Calu3 (cell line): ENCODE measurements around the gene EXOC2. TPM values are rescaled to one million over a fixed set of nuclear protein-coding genes. Genes with fewer than 3 reads are reported as not detected.

Experiments
- BruUV-seq: library from RNA; stranded (reverse); fragments of 400-500 nt; replicated peaks from 2 replicates; lab custom pipeline; 2021; lab: Mats Ljungman, UMichigan
- CTCF ChIA-PET: fragments of 300-600 bp; sonication (Branson Sonifier 250); formaldehyde crosslinking; loops from one replicate; lab custom pipeline; 2022; ENCODE audit warnings: antibody characterized with exemption; lab: Charles Lee
- DNase-seq: peaks from one replicate; pipeline ENCODE4 v3.0.0; 2022
- H3K27ac Mint-ChIP-seq: one replicate; pipeline ENCODE4 v1.8.0; 2022; ENCODE audit warnings: mixed read lengths; ENCODE audit not compliant: unreplicated experiment
- H3K27me3 Mint-ChIP-seq: one replicate; pipeline ENCODE4 v1.8.0; 2022; ENCODE audit warnings: mixed read lengths; ENCODE audit not compliant: unreplicated experiment
- H3K36me3 Mint-ChIP-seq: one replicate; pipeline ENCODE4 v1.8.0; 2022; ENCODE audit warnings: mild to moderate bottlenecking, moderate library complexity, mixed read lengths; ENCODE audit not compliant: insufficient read depth, unreplicated experiment
- H3K4me1 Mint-ChIP-seq: one replicate; pipeline ENCODE4 v1.8.0; 2022; ENCODE audit warnings: mild to moderate bottlenecking, low read depth, mixed read lengths; ENCODE audit not compliant: unreplicated experiment
- H3K4me3 Mint-ChIP-seq: one replicate; pipeline ENCODE4 v1.8.0; 2022; ENCODE audit warnings: mild to moderate bottlenecking, low read depth, moderate library complexity, mixed read lengths; ENCODE audit not compliant: unreplicated experiment
- H3K9me3 Mint-ChIP-seq: one replicate; pipeline ENCODE4 v1.8.0; 2022; ENCODE audit warnings: low read depth, mixed read lengths; ENCODE audit not compliant: unreplicated experiment
- CTCF ChIP-seq: fragments of 200-600 bp; IDR thresholded peaks from one replicate; pipeline ENCODE4 v1.8.0; 2022; ENCODE audit warnings: antibody characterized with exemption; ENCODE audit not compliant: unreplicated experiment
- intact Hi-C: fragments of 100-400 bp; cut with micrococcal nuclease; formaldehyde crosslinking; loops from one replicate; pipeline ENCODE4 v1.10.0; 2022; ENCODE audit not compliant: unreplicated experiment
- total RNA-seq: library from RNA; stranded (reverse); gene quantifications from 2 replicates; pipeline ENCODE4 v1.2.3, GENCODE V29; 2022

The EXOC2 gene
- total RNA-seq, 1 experiment from 2014 or later = 13.2 TPM

- no peaks in the 10 kb centered on the region for H3K9me3 Mint-ChIP-seq
- CTCF ChIA-PET = no interaction called here
- H3K27me3 Mint-ChIP-seq = peaks cover 38% of the 10 kb centered on the region
- no peak overlapping the region for H3K4me3 Mint-ChIP-seq
- no peaks in the 10 kb centered on the region for H3K4me1 Mint-ChIP-seq
- H3K27ac Mint-ChIP-seq = no peak overlapping the region
- intact Hi-C loops = no loop called here
- no TSS peak for BruUV-seq
- no peaks in the 10 kb centered on the region for H3K36me3 Mint-ChIP-seq
- TF ChIP-seq CTCF = no peak
- DNase-seq = no peak
Observed at GRCh38 chr6:705047-705446, 12.1 kb upstream of the EXOC2 start.

DNA sequence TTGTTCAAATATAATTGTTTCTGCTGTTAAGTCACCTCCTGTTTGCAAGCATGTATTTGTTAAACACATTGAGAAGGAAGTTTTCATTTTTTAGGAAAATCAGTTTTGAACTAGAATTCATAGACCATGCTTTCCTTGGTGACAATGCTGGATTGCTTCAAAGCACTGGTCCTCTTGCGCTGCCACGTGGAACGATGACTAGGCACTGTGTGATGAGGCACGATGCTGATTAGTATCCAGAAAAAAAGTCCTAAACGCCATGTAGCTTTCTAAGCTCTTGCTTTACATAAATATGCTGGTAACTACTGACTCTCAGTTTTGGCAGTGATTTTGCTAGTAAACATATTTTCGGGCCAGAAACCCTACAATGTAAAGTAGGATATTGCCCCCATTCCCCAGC, 11.1 kb upstream of the EXOC2 start:
- CTCF ChIA-PET = no interaction called here
- Mint-ChIP-seq H3K4me1 (no peaks in the 10 kb centered on the region), H3K36me3 (no peaks in the 10 kb centered on the region), H3K27ac (no peak overlapping the region), H3K27me3 (peaks cover 38% of the 10 kb centered on the region), H3K4me3 (no peak overlapping the region), H3K9me3 (no peaks in the 10 kb centered on the region)
- intact Hi-C loops = no loop called here
- no peak for TF ChIP-seq CTCF
- no TSS peak for BruUV-seq
- no peak for DNase-seq

DNA sequence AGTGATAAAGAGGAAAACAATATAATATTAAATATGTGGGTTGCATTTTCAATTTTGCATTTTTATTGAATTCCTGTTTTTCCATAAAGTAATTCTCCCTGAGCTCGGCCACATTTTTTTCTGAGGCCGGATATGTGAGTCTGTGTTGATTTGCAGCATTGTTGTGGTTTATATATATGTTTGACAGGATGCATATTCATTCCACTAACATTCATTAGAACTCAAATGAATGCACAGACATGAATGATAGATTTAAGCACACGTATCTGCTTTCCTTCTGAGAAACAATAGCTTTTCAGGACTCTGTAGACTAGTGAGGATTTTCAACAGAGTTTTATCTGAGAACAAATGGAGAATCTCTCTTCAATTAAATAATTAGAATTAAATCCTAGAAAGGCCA, 10.6 kb upstream of the EXOC2 start:
- peaks cover 38% of the 10 kb centered on the region for H3K27me3 Mint-ChIP-seq
- no TSS peak for BruUV-seq
- TF ChIP-seq CTCF = no peak
- H3K27ac Mint-ChIP-seq = no peak overlapping the region
- CTCF ChIA-PET = no interaction called here
- intact Hi-C loops = no loop called here
- no peaks in the 10 kb centered on the region for H3K4me1 Mint-ChIP-seq
- no peaks in the 10 kb centered on the region for H3K9me3 Mint-ChIP-seq
- no peak overlapping the region for H3K4me3 Mint-ChIP-seq
- H3K36me3 Mint-ChIP-seq = no peaks in the 10 kb centered on the region
- DNase-seq = no peak

GRCh38 chr6:701700-702479, 9.0 kb upstream of the EXOC2 start:
- CTCF ChIA-PET = no interaction called here
- no peak for DNase-seq
- Mint-ChIP-seq H3K9me3 (no peaks in the 10 kb centered on the region), H3K36me3 (no peaks in the 10 kb centered on the region), H3K4me3 (no peak overlapping the region), H3K4me1 (no peaks in the 10 kb centered on the region), H3K27ac (no peak overlapping the region), H3K27me3 (peaks cover 27% of the 10 kb centered on the region)
- no peak for TF ChIP-seq CTCF
- BruUV-seq = no TSS peak
- intact Hi-C loops = no loop called here
